Suprapubic skin (tissue), 4 donors: ENCODE data around the gene CRYL1. TPM values are rescaled to one million over a fixed set of nuclear protein-coding genes. Genes with fewer than 3 reads are reported as not detected.

Experiments
- DNase-seq, 2 donors: peaks; one replicate each; pipeline ENCODE4 v3.0.0-alpha.2; 2019; ENCODE audit warnings: low spot score in 2 of 2
- H3K27ac ChIP-seq: fragments of 200-600 bp; sonication (generic); one replicate; pipeline ENCODE4 v1.5.1; 2019
- H3K27me3 ChIP-seq: fragments of 200-600 bp; sonication (generic); one replicate; pipeline ENCODE4 v1.5.1; 2019
- H3K36me3 ChIP-seq: fragments of 200-600 bp; sonication (generic); one replicate; pipeline ENCODE4 v1.5.1; 2019
- H3K4me1 ChIP-seq: fragments of 200-600 bp; sonication (generic); one replicate; pipeline ENCODE4 v1.5.1; 2019
- H3K4me3 ChIP-seq: fragments of 200-600 bp; sonication (generic); one replicate; pipeline ENCODE4 v1.5.1; 2019; ENCODE audit warnings: mild to moderate bottlenecking
- H3K9me3 ChIP-seq: fragments of 200-600 bp; sonication (generic); one replicate; pipeline ENCODE4 v1.5.1; 2019
- CTCF ChIP-seq, 2 donors: fragments of 200-600 bp in 1 of 2; fragments of 450-650 bp in 1 of 2; sonication (generic) in 1 of 2; IDR thresholded peaks; one replicate each; pipeline ENCODE4 v1.5.1; 2016 to 2019; ENCODE audit warnings: antibody characterized with exemption in 2 of 2, mild to moderate bottlenecking in 1 of 2, moderate library complexity in 1 of 2
- EP300 ChIP-seq: sonication (generic); formaldehyde crosslinking; IDR thresholded peaks from one replicate; pipeline ENCODE4 v1.6.1; 2017; ENCODE audit warnings: antibody characterized with exemption
- POLR2A ChIP-seq, 2 donors: fragments of 450-650 bp; IDR thresholded peaks; one replicate each; pipeline ENCODE4 v1.6.1; 2017; ENCODE audit warnings: antibody characterized with exemption in 2 of 2, mild to moderate bottlenecking in 2 of 2, moderate library complexity in 2 of 2
- POLR2AphosphoS5 ChIP-seq, 3 donors: sonication (generic); formaldehyde crosslinking; IDR thresholded peaks; one replicate each; pipeline ENCODE4 v1.6.1; 2017; ENCODE audit warnings: antibody characterized with exemption in 3 of 3
- WGBS: methylation state at CpG from one replicate; pipeline ENCODE4 v1.1.5; 2018; 5-methylcytosine and 5-hydroxymethylcytosine counted together
- total RNA-seq, 4 donors: library from RNA; depleted of rRNA; stranded (reverse); fragments of >200 nt; gene quantifications; one replicate each; pipeline ENCODE4 v1.1.0, GENCODE V29; 2016

Gene CRYL1
- total RNA-seq, 4 donors from 2014 or later, result 15.9 to 20.1 (median 18.4) TPM

GRCh38 chr13:20404488-20405222 lies 121.0 kb downstream of the CRYL1 start:
- H3K36me3 ChIP-seq, result peaks cover 16% of the 10 kb centered on the region
- H3K27me3 ChIP-seq, result no peaks in the 10 kb centered on the region
- no peak for DNase-seq
- H3K9me3 ChIP-seq, result no peaks in the 10 kb centered on the region
- 82% methylated on average over 13 of the region's 13 CpGs for WGBS
- no peak overlapping the region for H3K4me3 ChIP-seq
- no peak for TF ChIP-seq POLR2AphosphoS5 (IDR thresholded peaks at IDR 0.05)
- no peak for TF ChIP-seq POLR2A (IDR thresholded peaks at IDR 0.05)
- TF ChIP-seq EP300, result no peak
- TF ChIP-seq CTCF (IDR thresholded peaks at IDR 0.05), result no peak
- peaks cover 34% of the 10 kb centered on the region for H3K4me1 ChIP-seq
- no peak overlapping the region for H3K27ac ChIP-seq

GRCh38 chr13:20403826-20404225 lies 121.8 kb downstream of the CRYL1 start:
- no peak for TF ChIP-seq EP300
- Histone ChIP-seq H3K4me3 (no peak overlapping the region), H3K9me3 (no peaks in the 10 kb centered on the region), H3K27ac (no peak overlapping the region), H3K36me3 (peaks cover 16% of the 10 kb centered on the region), H3K27me3 (no peaks in the 10 kb centered on the region), H3K4me1 (peaks cover 34% of the 10 kb centered on the region)
- no peak for DNase-seq
- 76% methylated on average over 9 of the region's 10 CpGs for WGBS

GRCh38 chr13:20402881-20403280 lies 122.8 kb downstream of the CRYL1 start:
- peaks cover 16% of the 10 kb centered on the region for H3K36me3 ChIP-seq
- TF ChIP-seq CTCF (IDR thresholded peaks at IDR 0.05), result no peak
- TF ChIP-seq EP300, result no peak
- no peak for TF ChIP-seq POLR2A (IDR thresholded peaks at IDR 0.05)
- TF ChIP-seq POLR2AphosphoS5 (IDR thresholded peaks at IDR 0.05), result no peak
- no peaks in the 10 kb centered on the region for H3K27me3 ChIP-seq
- WGBS, result 91% methylated on average over 4 of the region's 5 CpGs
- H3K4me3 ChIP-seq, result no peak overlapping the region
- H3K4me1 ChIP-seq, result peaks cover 29% of the 10 kb centered on the region
- no peaks in the 10 kb centered on the region for H3K9me3 ChIP-seq
- H3K27ac ChIP-seq, result no peak overlapping the region
- DNase-seq, result no peak

- Histone ChIP-seq H3K4me1 (peaks cover 22% of the 10 kb centered on the region), H3K27ac (no peak overlapping the region), H3K4me3 (no peak overlapping the region), H3K36me3 (peaks cover 16% of the 10 kb centered on the region), H3K9me3 (no peaks in the 10 kb centered on the region), H3K27me3 (no peaks in the 10 kb centered on the region)
- no peak for TF ChIP-seq EP300
- TF ChIP-seq POLR2A (IDR thresholded peaks at IDR 0.05), result no peak
- TF ChIP-seq POLR2AphosphoS5 (IDR thresholded peaks at IDR 0.05), result no peak
- TF ChIP-seq CTCF (IDR thresholded peaks at IDR 0.05), result no peak
- DNase-seq, result no peak
- 55% methylated on average over 16 of the region's 21 CpGs for WGBS
These were observed 123.5 kb downstream of the CRYL1 start for GRCh38 chr13:20401931-20402856.

- H3K27ac ChIP-seq, result no peak overlapping the region
- H3K4me1 ChIP-seq, result peaks cover 21% of the 10 kb centered on the region
- no peak overlapping the region for H3K4me3 ChIP-seq
- WGBS, result 65% methylated on average over 5 of the region's 5 CpGs
- peaks cover 16% of the 10 kb centered on the region for H3K36me3 ChIP-seq
- DNase-seq, result no peak
- H3K9me3 ChIP-seq, result no peaks in the 10 kb centered on the region
- no peaks in the 10 kb centered on the region for H3K27me3 ChIP-seq
- no peak for TF ChIP-seq POLR2A (IDR thresholded peaks at IDR 0.05)
- TF ChIP-seq EP300, result no peak
- no peak for TF ChIP-seq CTCF (IDR thresholded peaks at IDR 0.05)
- no peak for TF ChIP-seq POLR2AphosphoS5 (IDR thresholded peaks at IDR 0.05)
These were observed 124.1 kb downstream of the CRYL1 start for GRCh38 chr13:20401531-20401930.
